Measurements from ENCODE around the gene PPP1R12B.
"Not testable (repeated sequence)": the region's sequence is repeated elsewhere in the genome, so short reads cannot be mapped to it uniquely, and the experiment has no call there.

DNA sequence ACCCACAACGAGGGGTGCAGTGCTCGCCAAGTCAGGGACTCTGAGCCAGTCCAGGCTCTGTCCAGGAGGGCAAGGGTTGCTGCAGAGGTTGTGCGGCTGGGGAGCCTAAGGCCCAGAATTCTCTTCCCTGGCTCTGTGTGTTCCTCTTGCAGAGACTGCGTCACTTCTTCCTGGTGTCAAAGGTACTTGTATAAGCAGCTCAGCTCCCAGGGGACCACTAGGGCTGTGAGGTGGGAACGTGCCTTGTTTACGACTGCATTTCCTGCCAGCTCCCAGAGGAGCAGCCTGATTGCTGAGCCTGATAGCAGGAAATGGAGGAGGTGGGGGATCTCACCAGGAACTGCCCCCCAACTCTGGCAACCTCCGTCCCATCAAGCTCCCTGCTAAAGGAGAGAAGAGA is 278.5 kb downstream of the PPP1R12B start:
- TF ChIP-seq, protein P1, sequence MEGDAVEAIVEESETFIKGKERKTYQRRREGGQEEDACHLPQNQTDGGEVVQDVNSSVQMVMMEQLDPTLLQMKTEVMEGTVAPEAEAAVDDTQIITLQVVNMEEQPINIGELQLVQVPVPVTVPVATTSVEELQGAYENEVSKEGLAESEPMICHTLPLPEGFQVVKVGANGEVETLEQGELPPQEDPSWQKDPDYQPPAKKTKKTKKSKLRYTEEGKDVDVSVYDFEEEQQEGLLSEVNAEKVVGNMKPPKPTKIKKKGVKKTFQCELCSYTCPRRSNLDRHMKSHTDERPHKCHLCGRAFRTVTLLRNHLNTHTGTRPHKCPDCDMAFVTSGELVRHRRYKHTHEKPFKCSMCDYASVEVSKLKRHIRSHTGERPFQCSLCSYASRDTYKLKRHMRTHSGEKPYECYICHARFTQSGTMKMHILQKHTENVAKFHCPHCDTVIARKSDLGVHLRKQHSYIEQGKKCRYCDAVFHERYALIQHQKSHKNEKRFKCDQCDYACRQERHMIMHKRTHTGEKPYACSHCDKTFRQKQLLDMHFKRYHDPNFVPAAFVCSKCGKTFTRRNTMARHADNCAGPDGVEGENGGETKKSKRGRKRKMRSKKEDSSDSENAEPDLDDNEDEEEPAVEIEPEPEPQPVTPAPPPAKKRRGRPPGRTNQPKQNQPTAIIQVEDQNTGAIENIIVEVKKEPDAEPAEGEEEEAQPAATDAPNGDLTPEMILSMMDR (IDR thresholded peaks at IDR 0.05; ENCODE audit: borderline replicate concordance, extremely low read depth, low read length, poor library complexity, severe bottlenecking), result not testable (repeated sequence)
- not testable (repeated sequence) for TF ChIP-seq EZH2 (IDR thresholded peaks at IDR 0.05; ENCODE audit: borderline replicate concordance, low read depth, low read length, severe bottlenecking)
